ENCODE measurements around the gene FKBP2.
A peak's percentile ranks its signal among the peaks of the same experiment; 100 is the strongest.

FKBP2 gene

GRCh38 chr11:64251753-64252002, 10.8 kb downstream of the FKBP2 start:
- H3K27ac ChIP-seq, result no peak overlapping the region
- H3K36me3 ChIP-seq (ENCODE audit: insufficient read depth, low read length), result peaks cover 15% of the 10 kb centered on the region; the same call in 1 of the 2 replicates
- TF ChIP-seq POLR2AphosphoS5 (IDR thresholded peaks at IDR 0.05; ENCODE audit: borderline replicate concordance, low read depth, low read length), result no peak
- no peak for TF ChIP-seq FOXP2 (optimal IDR thresholded peaks at IDR 0.05; ENCODE audit: control extremely low read depth, extremely low read length, insufficient read depth)
- no peak for TF ChIP-seq EZH2 (IDR thresholded peaks at IDR 0.05)
- no peak for DNase-seq (ENCODE audit: low read depth, low spot score)
- no peaks in the 10 kb centered on the region for H3K9me3 ChIP-seq (ENCODE audit: low read depth, low read length)
- H3K4me3 ChIP-seq, result peak overlapping the region; percentile 94
- peak overlapping the region; percentile 83 for H3K9ac ChIP-seq (ENCODE audit: insufficient read length)

GRCh38 chr11:64252003-64252872, 11.3 kb downstream of the FKBP2 start:
- Histone ChIP-seq H3K9me3 (ENCODE audit: low read depth, low read length) (no peaks in the 10 kb centered on the region), H3K4me3 (peak overlapping the region; percentile 94), H3K9ac (ENCODE audit: insufficient read length) (peak overlapping the region; percentile 83), H3K36me3 (ENCODE audit: insufficient read depth, low read length) (peaks cover 15% of the 10 kb centered on the region; the same call in 1 of the 2 replicates), H3K27ac (0 out of 2 replicates have a peak overlapping the region, but pooled peaks have one; percentile 19)
- DNase-seq (ENCODE audit: low read depth, low spot score), result no peak
- TF ChIP-seq POLR2AphosphoS5 (IDR thresholded peaks at IDR 0.05; ENCODE audit: borderline replicate concordance, low read depth, low read length) (peak; percentile 59; the same call in 1 of the 2 replicates), FOXP2 (optimal IDR thresholded peaks at IDR 0.05; ENCODE audit: control extremely low read depth, extremely low read length, insufficient read depth) (no peak)

- peak overlapping the region; percentile 94 for H3K4me3 ChIP-seq
- 0 out of 2 replicates have a peak overlapping the region, but pooled peaks have one; percentile 19 for H3K27ac ChIP-seq
- H3K36me3 ChIP-seq (ENCODE audit: insufficient read depth, low read length), result peaks cover 15% of the 10 kb centered on the region; the same call in 1 of the 2 replicates
- no peaks in the 10 kb centered on the region for H3K9me3 ChIP-seq (ENCODE audit: low read depth, low read length)
- DNase-seq (ENCODE audit: low read depth, low spot score), result no peak
- no peak overlapping the region for H3K9ac ChIP-seq (ENCODE audit: insufficient read length)
- no peak for TF ChIP-seq POLR2AphosphoS5 (IDR thresholded peaks at IDR 0.05; ENCODE audit: borderline replicate concordance, low read depth, low read length)
- TF ChIP-seq FOXP2 (optimal IDR thresholded peaks at IDR 0.05; ENCODE audit: control extremely low read depth, extremely low read length, insufficient read depth), result no peak
- no peak for TF ChIP-seq EZH2 (IDR thresholded peaks at IDR 0.05)
These were observed 12.1 kb downstream of the FKBP2 start for GRCh38 chr11:64253043-64253442.

GRCh38 chr11:64253481-64253880, 12.6 kb downstream of the FKBP2 start:
- H3K4me3 ChIP-seq, result no peak overlapping the region
- no peak overlapping the region for H3K27ac ChIP-seq
- DNase-seq (ENCODE audit: low read depth, low spot score), result no peak
- no peaks in the 10 kb centered on the region for H3K9me3 ChIP-seq (ENCODE audit: low read depth, low read length)
- no peak overlapping the region for H3K9ac ChIP-seq (ENCODE audit: insufficient read length)
- TF ChIP-seq FOXP2 (optimal IDR thresholded peaks at IDR 0.05; ENCODE audit: control extremely low read depth, extremely low read length, insufficient read depth) (no peak), POLR2AphosphoS5 (IDR thresholded peaks at IDR 0.05; ENCODE audit: borderline replicate concordance, low read depth, low read length) (no peak), EZH2 (IDR thresholded peaks at IDR 0.05) (no peak)
- H3K36me3 ChIP-seq (ENCODE audit: insufficient read depth, low read length), result peaks cover 17% of the 10 kb centered on the region; the same call in 1 of the 2 replicates

- H3K36me3 ChIP-seq (ENCODE audit: insufficient read depth, low read length), result peaks cover 23% of the 10 kb centered on the region; the same call in 1 of the 2 replicates
- no peak overlapping the region for H3K9ac ChIP-seq (ENCODE audit: insufficient read length)
- DNase-seq (ENCODE audit: low read depth, low spot score), result no peak
- no peaks in the 10 kb centered on the region for H3K9me3 ChIP-seq (ENCODE audit: low read depth, low read length)
- TF ChIP-seq FOXP2 (optimal IDR thresholded peaks at IDR 0.05; ENCODE audit: control extremely low read depth, extremely low read length, insufficient read depth) (no peak), EZH2 (IDR thresholded peaks at IDR 0.05) (no peak), POLR2AphosphoS5 (IDR thresholded peaks at IDR 0.05; ENCODE audit: borderline replicate concordance, low read depth, low read length) (no peak)
- no peak overlapping the region for H3K4me3 ChIP-seq
- H3K27ac ChIP-seq, result no peak overlapping the region
These were observed 13.4 kb downstream of the FKBP2 start for GRCh38 chr11:64254326-64254725.

- H3K36me3 ChIP-seq (ENCODE audit: insufficient read depth, low read length), result peaks cover 31% of the 10 kb centered on the region; the same call in 1 of the 2 replicates
- H3K4me3 ChIP-seq, result no peak overlapping the region
- H3K27ac ChIP-seq, result no peak overlapping the region
- no peak for DNase-seq (ENCODE audit: low read depth, low spot score)
- TF ChIP-seq EZH2 (IDR thresholded peaks at IDR 0.05) (no peak), POLR2AphosphoS5 (IDR thresholded peaks at IDR 0.05; ENCODE audit: borderline replicate concordance, low read depth, low read length) (no peak), FOXP2 (optimal IDR thresholded peaks at IDR 0.05; ENCODE audit: control extremely low read depth, extremely low read length, insufficient read depth) (no peak)
- no peak overlapping the region for H3K9ac ChIP-seq (ENCODE audit: insufficient read length)
- H3K9me3 ChIP-seq (ENCODE audit: low read depth, low read length), result no peaks in the 10 kb centered on the region
These were observed 14.5 kb downstream of the FKBP2 start for GRCh38 chr11:64255135-64256128.

GRCh38 chr11:64256300-64256699, 15.4 kb downstream of the FKBP2 start:
- no peak for TF ChIP-seq FOXP2 (optimal IDR thresholded peaks at IDR 0.05; ENCODE audit: control extremely low read depth, extremely low read length, insufficient read depth)
- TF ChIP-seq POLR2AphosphoS5 (IDR thresholded peaks at IDR 0.05; ENCODE audit: borderline replicate concordance, low read depth, low read length), result no peak
- no peak for TF ChIP-seq EZH2 (IDR thresholded peaks at IDR 0.05)
- H3K9me3 ChIP-seq (ENCODE audit: low read depth, low read length), result no peaks in the 10 kb centered on the region
- H3K27ac ChIP-seq, result no peak overlapping the region
- H3K4me3 ChIP-seq, result no peak overlapping the region
- no peak overlapping the region for H3K9ac ChIP-seq (ENCODE audit: insufficient read length)
- H3K36me3 ChIP-seq (ENCODE audit: insufficient read depth, low read length), result peaks cover 31% of the 10 kb centered on the region; the same call in 1 of the 2 replicates
- DNase-seq (ENCODE audit: low read depth, low spot score), result no peak

- TF ChIP-seq EZH2 (IDR thresholded peaks at IDR 0.05) (no peak), POLR2AphosphoS5 (IDR thresholded peaks at IDR 0.05; ENCODE audit: borderline replicate concordance, low read depth, low read length) (no peak), FOXP2 (optimal IDR thresholded peaks at IDR 0.05; ENCODE audit: control extremely low read depth, extremely low read length, insufficient read depth) (no peak)
- Histone ChIP-seq H3K9ac (ENCODE audit: insufficient read length) (no peak overlapping the region), H3K27ac (no peak overlapping the region), H3K36me3 (ENCODE audit: insufficient read depth, low read length) (peaks cover 43% of the 10 kb centered on the region; the same call in 1 of the 2 replicates), H3K9me3 (ENCODE audit: low read depth, low read length) (no peaks in the 10 kb centered on the region), H3K4me3 (no peak overlapping the region)
- no peak for DNase-seq (ENCODE audit: low read depth, low spot score)
These were observed 17.5 kb downstream of the FKBP2 start for GRCh38 chr11:64258356-64258755.

Data from SK-N-MC (cell line).